ENCODE measurements around the gene CYP2A7.
A peak's percentile ranks its signal among the peaks of the same experiment; 100 is the strongest.
"Not testable (repeated sequence)": the region's sequence is repeated elsewhere in the genome, so short reads cannot be mapped to it uniquely, and the experiment has no call there.

Gene CYP2A7

GRCh38 chr19:40899964-40900363 lies 17.9 kb upstream of the CYP2A7 start:
- DNase-seq (ENCODE audit: low read depth in 2 of 2): not testable (repeated sequence)

GRCh38 chr19:40896843-40897789 lies 15.1 kb upstream of the CYP2A7 start:
- not testable (repeated sequence) for DNase-seq (ENCODE audit: low read depth in 2 of 2)

GRCh38 chr19:40896418-40896796 lies 14.4 kb upstream of the CYP2A7 start:
- DNase-seq (ENCODE audit: low read depth in 2 of 2): no peak

GRCh38 chr19:40893112-40893511 lies 11.1 kb upstream of the CYP2A7 start:
- no peak for DNase-seq (ENCODE audit: low read depth in 2 of 2)

- no peak for DNase-seq (ENCODE audit: low read depth in 2 of 2)
Observed at GRCh38 chr19:40889366-40889765, 7.3 kb upstream of the CYP2A7 start.

GRCh38 chr19:40888191-40888590 lies 6.2 kb upstream of the CYP2A7 start:
- no peak for DNase-seq (ENCODE audit: low read depth in 2 of 2)

GRCh38 chr19:40884187-40884931 lies 2.3 kb upstream of the CYP2A7 start:
- DNase-seq (ENCODE audit: low read depth in 2 of 2): not testable (repeated sequence)

GRCh38 chr19:40879349-40879748 lies 2.7 kb downstream of the CYP2A7 start:
- DNase-seq (ENCODE audit: low read depth in 2 of 2): not testable (repeated sequence)

- peak; percentile 59 to 75 for DNase-seq (ENCODE audit: low read depth in 2 of 2)
Observed at GRCh38 chr19:40875526-40875951, 6.5 kb downstream of the CYP2A7 start.

GRCh38 chr19:40874874-40875273 lies 7.2 kb downstream of the CYP2A7 start:
- DNase-seq (ENCODE audit: low read depth in 2 of 2): not testable (repeated sequence)

- not testable (repeated sequence) for DNase-seq (ENCODE audit: low read depth in 2 of 2)
Observed at GRCh38 chr19:40873873-40874272, 8.2 kb downstream of the CYP2A7 start.

GRCh38 chr19:40872209-40872608 lies 9.8 kb downstream of the CYP2A7 start:
- no peak for DNase-seq (ENCODE audit: low read depth in 2 of 2)

- no peak for DNase-seq (ENCODE audit: low read depth in 2 of 2)
Observed at GRCh38 chr19:40867701-40868100, 14.3 kb downstream of the CYP2A7 start.

GRCh38 chr19:40864739-40865496 lies 17.1 kb downstream of the CYP2A7 start:
- not testable (repeated sequence) for DNase-seq (ENCODE audit: low read depth in 2 of 2)

- DNase-seq (ENCODE audit: low read depth in 2 of 2): no peak
Observed at GRCh38 chr19:40862785-40863184, 19.2 kb downstream of the CYP2A7 start.

- no peak for DNase-seq (ENCODE audit: low read depth in 2 of 2)
Observed at GRCh38 chr19:40862333-40862732, 19.7 kb downstream of the CYP2A7 start.

GRCh38 chr19:40858109-40858508 lies 23.9 kb downstream of the CYP2A7 start:
- DNase-seq (ENCODE audit: low read depth in 2 of 2): no peak

GRCh38 chr19:40852467-40853152 lies 29.4 kb downstream of the CYP2A7 start:
- DNase-seq (ENCODE audit: low read depth in 2 of 2): not testable (repeated sequence)

GRCh38 chr19:40850277-40850676 lies 31.8 kb downstream of the CYP2A7 start, which contains the start of gene CYP2A6:
Gene CYP2A6, minus strand, starts transcription at chr19:40850447. Its CDS starts 21 bp downstream, at chr19:40850426.
- not testable (repeated sequence) for DNase-seq (ENCODE audit: low read depth in 2 of 2)

GRCh38 chr19:40846722-40847121 lies 35.3 kb downstream of the CYP2A7 start:
- not testable (repeated sequence) for DNase-seq (ENCODE audit: low read depth in 2 of 2)

- DNase-seq (ENCODE audit: low read depth in 2 of 2): peak; percentile 56 to 57
Observed at GRCh38 chr19:40843653-40844052, 38.4 kb downstream of the CYP2A7 start.

Data from stimulated activated CD8-positive, alpha-beta memory T cell treated with anti-CD3 and anti-CD28 coated beads, Interleukin-7, amount 100 ng/mL, for 1 hour (primary cell).